ENCODE data around the gene PCDHA5.
"Not testable (repeated sequence)": the region's sequence is repeated elsewhere in the genome, so short reads cannot be mapped to it uniquely, and the experiment has no call there.

PCDHA5 gene

GRCh38 chr5:140821375-140822280 is at the start of gene PCDHA5:
Gene PCDHA5, plus strand, starts transcription at chr5:140821613.
- Histone ChIP-seq H3K9me3 (ENCODE audit: control insufficient read depth in 5 of 5, low read length in 5 of 5) (peaks cover 5 to 19% (median 15%) of the 10 kb centered on the region in 5 donors), H3K4me3 (ENCODE audit: low read depth in 1 of 5, low read length in 5 of 5) (peak within 1 kb of the TSS in 3 of 5 donors; percentile 22 to 45 (median 29)), H3K4me1 (ENCODE audit: control insufficient read depth in 5 of 5, insufficient read depth in 5 of 5, low read length in 5 of 5) (no peaks in the 10 kb centered on the region), H3K36me3 (ENCODE audit: control insufficient read depth in 5 of 5, insufficient read depth in 5 of 5, low read length in 5 of 5) (no peaks in the 10 kb centered on the region), H3K27ac (ENCODE audit: low read depth, low read length) (no peak within 1 kb of the TSS), H3K9ac (ENCODE audit: low read length in 5 of 5) (no peak within 1 kb of the TSS), H3K27me3 (ENCODE audit: control insufficient read depth in 5 of 5, insufficient read depth in 4 of 5, low read length in 5 of 5) (peaks cover 0 to 10% (median 0%) of the 10 kb centered on the region in 5 donors)

- H3K4me1 ChIP-seq (ENCODE audit: control insufficient read depth in 5 of 5, insufficient read depth in 5 of 5, low read length in 5 of 5): no peaks in the 10 kb centered on the region
- H3K9ac ChIP-seq (ENCODE audit: low read length in 5 of 5): no peak overlapping the region
- no peaks in the 10 kb centered on the region for H3K27me3 ChIP-seq (ENCODE audit: control insufficient read depth in 5 of 5, insufficient read depth in 4 of 5, low read length in 5 of 5)
- no peak overlapping the region for H3K27ac ChIP-seq (ENCODE audit: low read depth, low read length)
- H3K9me3 ChIP-seq (ENCODE audit: control insufficient read depth in 5 of 5, low read length in 5 of 5): peaks cover 21 to 76% (median 41%) of the 10 kb centered on the region in 5 donors
- no peaks in the 10 kb centered on the region for H3K36me3 ChIP-seq (ENCODE audit: control insufficient read depth in 5 of 5, insufficient read depth in 5 of 5, low read length in 5 of 5)
- H3K4me3 ChIP-seq (ENCODE audit: low read depth in 1 of 5, low read length in 5 of 5): no peak overlapping the region
Observed at GRCh38 chr5:140780512-140780911, 40.9 kb upstream of the PCDHA5 start.

- no peak within 1 kb of the TSS for H3K27ac ChIP-seq (ENCODE audit: low read depth, low read length)
Observed at GRCh38 chr5:140785905-140786686, 35.3 kb upstream of the PCDHA5 start, which contains the start of gene PCDHA1. Gene PCDHA1, plus strand, starts transcription at chr5:140786140.

GRCh38 chr5:140787422-140787821 is 34.0 kb upstream of the PCDHA5 start:
- Histone ChIP-seq H3K4me3 (ENCODE audit: low read depth in 1 of 5, low read length in 5 of 5) (peak overlapping the region in 2 of 5 donors; percentile 22 to 32), H3K27me3 (ENCODE audit: control insufficient read depth in 5 of 5, insufficient read depth in 4 of 5, low read length in 5 of 5) (peaks cover 0 to 12% (median 0%) of the 10 kb centered on the region in 5 donors), H3K9me3 (ENCODE audit: control insufficient read depth in 5 of 5, low read length in 5 of 5) (peaks cover 10 to 65% (median 53%) of the 10 kb centered on the region in 5 donors)
- H3K4me1 ChIP-seq (ENCODE audit: control insufficient read depth in 5 of 5, insufficient read depth in 5 of 5, low read length in 5 of 5); H3K36me3 ChIP-seq (ENCODE audit: control insufficient read depth in 5 of 5, insufficient read depth in 5 of 5, low read length in 5 of 5); H3K9ac ChIP-seq (ENCODE audit: low read length in 5 of 5); H3K27ac ChIP-seq (ENCODE audit: low read depth, low read length): not testable (repeated sequence)

More at GRCh38 chr5:140785905-140786686, 35.3 kb upstream of the PCDHA5 start, which contains the start of gene PCDHA1:
- H3K4me3 ChIP-seq (ENCODE audit: low read depth in 1 of 5, low read length in 5 of 5): peak within 1 kb of the TSS in 3 of 5 donors; percentile 6 to 38 (median 34)
- no peaks in the 10 kb centered on the region for H3K4me1 ChIP-seq (ENCODE audit: control insufficient read depth in 5 of 5, insufficient read depth in 5 of 5, low read length in 5 of 5)
- H3K36me3 ChIP-seq (ENCODE audit: control insufficient read depth in 5 of 5, insufficient read depth in 5 of 5, low read length in 5 of 5): no peaks in the 10 kb centered on the region
- peaks cover 13 to 74% (median 54%) of the 10 kb centered on the region in 5 donors for H3K9me3 ChIP-seq (ENCODE audit: control insufficient read depth in 5 of 5, low read length in 5 of 5)
- peaks cover 0 to 12% (median 0%) of the 10 kb centered on the region in 5 donors for H3K27me3 ChIP-seq (ENCODE audit: control insufficient read depth in 5 of 5, insufficient read depth in 4 of 5, low read length in 5 of 5)
- H3K9ac ChIP-seq (ENCODE audit: low read length in 5 of 5): no peak within 1 kb of the TSS

GRCh38 chr5:140787849-140788504 is 33.4 kb upstream of the PCDHA5 start:
- H3K4me1 ChIP-seq (ENCODE audit: control insufficient read depth in 5 of 5, insufficient read depth in 5 of 5, low read length in 5 of 5); H3K9ac ChIP-seq (ENCODE audit: low read length in 5 of 5); H3K27ac ChIP-seq (ENCODE audit: low read depth, low read length); H3K36me3 ChIP-seq (ENCODE audit: control insufficient read depth in 5 of 5, insufficient read depth in 5 of 5, low read length in 5 of 5): not testable (repeated sequence)
- H3K27me3 ChIP-seq (ENCODE audit: control insufficient read depth in 5 of 5, insufficient read depth in 4 of 5, low read length in 5 of 5): peaks cover 0 to 12% (median 0%) of the 10 kb centered on the region in 5 donors
- peaks cover 10 to 63% (median 50%) of the 10 kb centered on the region in 5 donors for H3K9me3 ChIP-seq (ENCODE audit: control insufficient read depth in 5 of 5, low read length in 5 of 5)
- H3K4me3 ChIP-seq (ENCODE audit: low read depth in 1 of 5, low read length in 5 of 5): peak overlapping the region in 3 of 5 donors; percentile 6 to 33 (median 22)

- Histone ChIP-seq H3K9me3 (ENCODE audit: control insufficient read depth in 5 of 5, low read length in 5 of 5) (peaks cover 17 to 64% (median 49%) of the 10 kb centered on the region in 5 donors), H3K36me3 (ENCODE audit: control insufficient read depth in 5 of 5, insufficient read depth in 5 of 5, low read length in 5 of 5) (no peaks in the 10 kb centered on the region), H3K27ac (ENCODE audit: low read depth, low read length) (no peak overlapping the region), H3K4me3 (ENCODE audit: low read depth in 1 of 5, low read length in 5 of 5) (no peak overlapping the region), H3K4me1 (ENCODE audit: control insufficient read depth in 5 of 5, insufficient read depth in 5 of 5, low read length in 5 of 5) (no peaks in the 10 kb centered on the region), H3K27me3 (ENCODE audit: control insufficient read depth in 5 of 5, insufficient read depth in 4 of 5, low read length in 5 of 5) (peaks cover 0 to 17% (median 3%) of the 10 kb centered on the region in 5 donors), H3K9ac (ENCODE audit: low read length in 5 of 5) (no peak overlapping the region)
Observed at GRCh38 chr5:140791089-140791488, 30.3 kb upstream of the PCDHA5 start.

- peaks cover 0 to 11% (median 2%) of the 10 kb centered on the region in 5 donors for H3K27me3 ChIP-seq (ENCODE audit: control insufficient read depth in 5 of 5, insufficient read depth in 4 of 5, low read length in 5 of 5)
- H3K4me1 ChIP-seq (ENCODE audit: control insufficient read depth in 5 of 5, insufficient read depth in 5 of 5, low read length in 5 of 5): no peaks in the 10 kb centered on the region
- H3K27ac ChIP-seq (ENCODE audit: low read depth, low read length): no peak within 1 kb of the TSS
- H3K4me3 ChIP-seq (ENCODE audit: low read depth in 1 of 5, low read length in 5 of 5): peak within 1 kb of the TSS in 3 of 5 donors; percentile 14 to 40 (median 34)
- H3K36me3 ChIP-seq (ENCODE audit: control insufficient read depth in 5 of 5, insufficient read depth in 5 of 5, low read length in 5 of 5): no peaks in the 10 kb centered on the region
- H3K9me3 ChIP-seq (ENCODE audit: control insufficient read depth in 5 of 5, low read length in 5 of 5): peaks cover 11 to 44% (median 34%) of the 10 kb centered on the region in 5 donors
- no peak within 1 kb of the TSS for H3K9ac ChIP-seq (ENCODE audit: low read length in 5 of 5)
Observed at GRCh38 chr5:140794595-140795258, 26.7 kb upstream of the PCDHA5 start, which contains the start of gene PCDHA2. Gene PCDHA2, plus strand, starts transcription at chr5:140794852.

GRCh38 chr5:140795259-140795641 is 26.2 kb upstream of the PCDHA5 start:
- no peak overlapping the region for H3K27ac ChIP-seq (ENCODE audit: low read depth, low read length)
- peak overlapping the region in 2 of 5 donors; percentile 14 to 34 for H3K4me3 ChIP-seq (ENCODE audit: low read depth in 1 of 5, low read length in 5 of 5)
- H3K9ac ChIP-seq (ENCODE audit: low read length in 5 of 5): no peak overlapping the region
- no peaks in the 10 kb centered on the region for H3K36me3 ChIP-seq (ENCODE audit: control insufficient read depth in 5 of 5, insufficient read depth in 5 of 5, low read length in 5 of 5)
- no peaks in the 10 kb centered on the region for H3K4me1 ChIP-seq (ENCODE audit: control insufficient read depth in 5 of 5, insufficient read depth in 5 of 5, low read length in 5 of 5)
- H3K9me3 ChIP-seq (ENCODE audit: control insufficient read depth in 5 of 5, low read length in 5 of 5): peaks cover 11 to 40% (median 32%) of the 10 kb centered on the region in 5 donors
- peaks cover 0 to 11% (median 2%) of the 10 kb centered on the region in 5 donors for H3K27me3 ChIP-seq (ENCODE audit: control insufficient read depth in 5 of 5, insufficient read depth in 4 of 5, low read length in 5 of 5)

Measured in subcutaneous abdominal adipose tissue (tissue), 5 donors.